ENCODE data around the gene RABGEF1.
"Not testable (repeated sequence)": the region's sequence is repeated elsewhere in the genome, so short reads cannot be mapped to it uniquely, and the experiment has no call there.

- TF ChIP-seq CTCF (conservative IDR thresholded peaks at IDR 0.05; ENCODE audit: low read length); EZH2phosphoT487 (IDR thresholded peaks at IDR 0.05; ENCODE audit: borderline replicate concordance, low read depth, low read length): not testable (repeated sequence)
These were observed 76.8 kb downstream of the RABGEF1 start for GRCh38 chr7:66817208-66817795.

Measured in OCI-LY7 (cell line).